ENCODE results near the gene CCNY.

CCNY gene

DNA sequence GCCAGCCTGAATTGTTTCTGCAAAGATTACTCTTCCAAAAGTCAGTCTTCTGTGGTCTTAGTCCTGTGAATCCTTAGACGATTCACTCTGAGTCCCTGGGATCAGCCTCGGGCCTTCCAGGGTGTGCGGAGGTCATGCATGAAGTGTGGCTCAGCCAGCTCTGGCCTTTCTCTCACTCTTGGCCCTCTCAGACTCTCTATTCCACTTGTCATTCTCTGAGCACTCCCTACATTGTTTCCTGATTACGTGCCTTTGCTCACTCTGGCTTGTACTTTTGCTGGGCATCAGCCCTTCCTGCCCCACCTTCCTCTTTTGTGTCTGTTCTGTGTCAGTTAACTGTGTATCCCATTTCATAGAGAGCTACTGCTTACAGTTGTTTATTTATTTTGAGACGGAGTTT lies 36.0 kb downstream of the CCNY start:
- Histone ChIP-seq H3K27me3 (ENCODE audit: insufficient read depth, poor library complexity, severe bottlenecking) (no peaks in the 10 kb centered on the region), H3K9me3 (ENCODE audit: severe bottlenecking) (no peaks in the 10 kb centered on the region), H3K4me1 (ENCODE audit: insufficient read depth, poor library complexity, severe bottlenecking) (peaks cover 44% of the 10 kb centered on the region), H3K27ac (ENCODE audit: poor library complexity, severe bottlenecking) (peak overlapping the region; percentile 85), H3K4me3 (ENCODE audit: severe bottlenecking) (no peak overlapping the region), H3K36me3 (ENCODE audit: low read depth) (no peaks in the 10 kb centered on the region)
- no peak for TF ChIP-seq CTCF (IDR thresholded peaks at IDR 0.05; ENCODE audit: poor library complexity, severe bottlenecking)
- DNase-seq (ENCODE audit: low spot score) = peak; percentile 73
- peak; percentile 98 for ATAC-seq (ENCODE audit: low read depth)

DNA sequence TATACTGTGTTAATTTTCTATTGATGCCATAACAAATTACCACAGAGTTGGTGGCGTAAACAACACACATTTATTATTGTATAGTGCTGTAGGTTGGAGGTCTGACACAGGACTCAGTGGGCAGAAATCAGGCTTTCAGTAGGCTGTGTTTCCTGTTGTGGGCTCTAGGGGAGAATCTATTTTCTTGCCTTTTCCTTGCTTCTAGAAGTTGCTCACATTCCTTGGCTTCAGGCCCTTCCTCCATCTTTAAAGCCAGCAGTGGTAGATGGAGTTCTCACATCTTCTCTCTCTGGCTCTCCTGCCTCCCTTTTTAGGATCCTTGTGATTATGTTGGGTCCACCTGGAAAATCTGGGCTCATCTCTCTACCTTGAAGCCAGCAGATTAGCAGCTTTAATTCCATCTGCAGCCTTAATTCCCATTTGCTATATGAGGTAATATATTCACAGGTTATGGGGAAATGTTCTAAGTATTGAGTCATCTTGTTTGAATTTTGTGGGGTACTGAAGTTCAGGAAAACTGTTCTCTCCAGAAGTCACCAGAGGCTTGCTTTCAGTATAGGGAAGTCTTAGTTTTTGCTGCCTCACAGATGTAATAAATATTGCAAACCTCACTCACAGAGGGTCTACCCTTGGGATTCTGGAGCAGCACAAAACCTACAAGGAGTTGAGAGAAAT lies 38.9 kb downstream of the CCNY start:
- DNase-seq (ENCODE audit: low spot score) (no peak), ATAC-seq (ENCODE audit: low read depth) (no peak)
- Histone ChIP-seq H3K27me3 (ENCODE audit: insufficient read depth, poor library complexity, severe bottlenecking) (no peaks in the 10 kb centered on the region), H3K9me3 (ENCODE audit: severe bottlenecking) (no peaks in the 10 kb centered on the region), H3K4me3 (ENCODE audit: severe bottlenecking) (no peak overlapping the region), H3K4me1 (ENCODE audit: insufficient read depth, poor library complexity, severe bottlenecking) (peaks cover 55% of the 10 kb centered on the region), H3K36me3 (ENCODE audit: low read depth) (no peaks in the 10 kb centered on the region), H3K27ac (ENCODE audit: poor library complexity, severe bottlenecking) (peak overlapping the region; percentile 15)
- TF ChIP-seq CTCF (IDR thresholded peaks at IDR 0.05; ENCODE audit: poor library complexity, severe bottlenecking) = no peak

DNA sequence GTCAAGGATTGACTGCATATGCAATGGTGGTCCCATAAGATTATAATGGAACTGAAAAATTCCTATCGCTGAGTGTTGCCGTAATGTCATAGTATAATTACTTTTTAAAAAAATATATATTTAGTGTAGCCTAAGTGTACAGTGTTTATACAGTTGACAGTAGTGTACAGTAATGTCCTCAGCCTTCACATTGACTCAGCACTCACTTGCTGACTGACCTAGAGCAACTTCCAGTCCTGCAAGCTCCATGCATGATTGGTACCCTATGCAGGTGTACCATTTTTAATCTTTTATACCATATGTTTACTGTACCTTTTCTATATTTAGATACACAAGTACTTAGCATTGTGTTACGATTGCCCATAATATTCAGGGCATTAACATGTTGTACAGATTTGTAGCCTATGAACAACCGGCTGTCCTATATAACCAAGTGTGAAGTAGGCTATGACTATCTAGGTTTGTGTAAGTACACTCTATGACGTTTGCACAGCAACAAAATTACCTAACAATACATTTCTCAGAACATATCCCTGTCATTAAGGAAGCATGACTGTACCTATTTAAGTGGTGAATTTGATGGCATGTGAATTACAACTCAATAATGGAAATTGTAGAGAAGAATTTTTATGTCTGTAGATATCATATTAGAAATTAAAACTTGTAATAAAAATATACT lies 40.9 kb downstream of the CCNY start:
- H3K9me3 ChIP-seq (ENCODE audit: severe bottlenecking) = no peaks in the 10 kb centered on the region
- no peak overlapping the region for H3K4me3 ChIP-seq (ENCODE audit: severe bottlenecking)
- DNase-seq (ENCODE audit: low spot score) = no peak
- H3K36me3 ChIP-seq (ENCODE audit: low read depth) = no peaks in the 10 kb centered on the region
- H3K27ac ChIP-seq (ENCODE audit: poor library complexity, severe bottlenecking) = no peak overlapping the region
- no peak for ATAC-seq (ENCODE audit: low read depth)
- no peaks in the 10 kb centered on the region for H3K27me3 ChIP-seq (ENCODE audit: insufficient read depth, poor library complexity, severe bottlenecking)
- no peak for TF ChIP-seq CTCF (IDR thresholded peaks at IDR 0.05; ENCODE audit: poor library complexity, severe bottlenecking)
- H3K4me1 ChIP-seq (ENCODE audit: insufficient read depth, poor library complexity, severe bottlenecking) = peaks cover 47% of the 10 kb centered on the region

- Histone ChIP-seq H3K4me3 (ENCODE audit: severe bottlenecking) (no peak overlapping the region), H3K27ac (ENCODE audit: poor library complexity, severe bottlenecking) (no peak overlapping the region)
- peak; percentile 45; the same call in 1 of the 3 replicates for ATAC-seq (ENCODE audit: low read depth)
These were observed 42.4 kb downstream of the CCNY start for GRCh38 chr10:35378541-35379210.

More at GRCh38 chr10:35378541-35379210, 42.4 kb downstream of the CCNY start:
- Histone ChIP-seq H3K4me1 (ENCODE audit: insufficient read depth, poor library complexity, severe bottlenecking) (peaks cover 36% of the 10 kb centered on the region), H3K9me3 (ENCODE audit: severe bottlenecking) (no peaks in the 10 kb centered on the region), H3K27me3 (ENCODE audit: insufficient read depth, poor library complexity, severe bottlenecking) (no peaks in the 10 kb centered on the region), H3K36me3 (ENCODE audit: low read depth) (no peaks in the 10 kb centered on the region)
- no peak for TF ChIP-seq CTCF (IDR thresholded peaks at IDR 0.05; ENCODE audit: poor library complexity, severe bottlenecking)
- DNase-seq (ENCODE audit: low spot score) = no peak

Measured in RWPE2 (cell line).